HUES64 (cell line): Measurements from ENCODE around the gene FKBP8.

ENCODE experiments used
- H3K27ac ChIP-seq: 2 replicates; pipeline ENCODE4 v1.7.0; 2013; ENCODE audit warnings: low read depth, low read length, inconsistent platforms
- H3K27me3 ChIP-seq: 2 replicates; pipeline ENCODE4 v1.6.1; 2013; ENCODE audit warnings: mild to moderate bottlenecking, low read length; ENCODE audit not compliant: insufficient read depth
- H3K36me3 ChIP-seq: 2 replicates; pipeline ENCODE4 v1.6.1; 2013; ENCODE audit warnings: mild to moderate bottlenecking, low read length; ENCODE audit not compliant: insufficient read depth
- H3K4me1 ChIP-seq: 2 replicates; pipeline ENCODE4 v1.6.1; 2013; ENCODE audit warnings: mild to moderate bottlenecking, low read length, moderate library complexity; ENCODE audit not compliant: insufficient read depth
- H3K4me3 ChIP-seq: 2 replicates; pipeline ENCODE4 v1.5.1; 2013; ENCODE audit warnings: mild to moderate bottlenecking, low read length, moderate library complexity
- H3K9ac ChIP-seq: 2 replicates; pipeline ENCODE4 v1.6.1; 2013; ENCODE audit warnings: mild to moderate bottlenecking, low read depth, low read length
- H3K9me3 ChIP-seq: 2 replicates; pipeline ENCODE4 v1.6.1; 2013; ENCODE audit warnings: low read depth, low read length; ENCODE audit not compliant: insufficient read depth
- WGBS: fragments of 150-250, 120-280 bp; methylation state at CpG from one replicate; pipeline ENCODE4 v1.1.7; 2013; ENCODE audit warnings: missing lambda C conversion rate; 5-methylcytosine and 5-hydroxymethylcytosine counted together

FKBP8 gene

GRCh38 chr19:18506101-18506930 lies 37.1 kb downstream of the FKBP8 start:
- Histone ChIP-seq H3K27me3 (no peaks in the 10 kb centered on the region), H3K4me3 (no peak overlapping the region), H3K36me3 (no peaks in the 10 kb centered on the region), H3K9ac (no peak overlapping the region; the same call in 1 of the 2 replicates), H3K9me3 (no peaks in the 10 kb centered on the region), H3K27ac (no peak overlapping the region), H3K4me1 (no peaks in the 10 kb centered on the region)
- 88% methylated on average over 19 of the region's 19 CpGs for WGBS

DNA sequence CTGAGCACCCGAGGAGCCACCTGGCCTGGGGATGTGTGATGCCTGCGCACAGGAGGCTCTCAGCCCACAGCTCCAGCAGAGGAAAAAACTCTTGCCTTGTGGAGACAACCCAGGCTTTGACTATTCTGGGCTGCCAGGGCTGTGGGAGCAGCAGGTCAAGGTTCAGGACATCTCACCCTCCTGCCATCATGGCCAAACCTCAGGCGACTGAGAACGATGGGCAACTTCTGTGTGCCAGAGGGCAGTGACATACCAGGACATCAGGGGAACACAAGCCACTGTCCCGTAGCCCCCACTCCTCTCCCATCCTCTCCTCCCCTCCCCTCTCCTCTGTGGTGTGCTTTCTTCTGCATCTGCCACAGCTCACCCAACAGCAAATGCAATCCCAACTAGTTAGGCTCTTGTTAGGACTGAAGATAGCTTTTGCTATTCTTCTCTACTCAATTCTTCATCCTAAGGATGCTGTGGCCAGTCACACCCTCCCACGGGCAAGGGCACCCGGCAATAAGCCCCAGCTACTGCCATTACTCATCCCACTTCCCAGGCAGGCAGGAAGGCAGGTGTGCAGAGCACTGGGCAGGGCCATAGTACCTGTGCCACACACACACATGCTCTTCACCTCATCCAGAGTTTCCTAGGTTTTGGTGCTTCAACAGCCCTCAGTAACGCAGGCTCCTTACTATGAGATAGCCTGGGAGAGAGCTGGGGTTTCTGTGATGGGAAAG lies 38.3 kb downstream of the FKBP8 start:
- H3K27ac ChIP-seq, result no peak overlapping the region
- H3K9ac ChIP-seq, result no peak overlapping the region
- WGBS, result 90% methylated on average over 8 of the region's 8 CpGs
- no peaks in the 10 kb centered on the region for H3K4me1 ChIP-seq
- H3K4me3 ChIP-seq, result no peak overlapping the region
- no peaks in the 10 kb centered on the region for H3K27me3 ChIP-seq
- H3K9me3 ChIP-seq, result no peaks in the 10 kb centered on the region
- H3K36me3 ChIP-seq, result no peaks in the 10 kb centered on the region

DNA sequence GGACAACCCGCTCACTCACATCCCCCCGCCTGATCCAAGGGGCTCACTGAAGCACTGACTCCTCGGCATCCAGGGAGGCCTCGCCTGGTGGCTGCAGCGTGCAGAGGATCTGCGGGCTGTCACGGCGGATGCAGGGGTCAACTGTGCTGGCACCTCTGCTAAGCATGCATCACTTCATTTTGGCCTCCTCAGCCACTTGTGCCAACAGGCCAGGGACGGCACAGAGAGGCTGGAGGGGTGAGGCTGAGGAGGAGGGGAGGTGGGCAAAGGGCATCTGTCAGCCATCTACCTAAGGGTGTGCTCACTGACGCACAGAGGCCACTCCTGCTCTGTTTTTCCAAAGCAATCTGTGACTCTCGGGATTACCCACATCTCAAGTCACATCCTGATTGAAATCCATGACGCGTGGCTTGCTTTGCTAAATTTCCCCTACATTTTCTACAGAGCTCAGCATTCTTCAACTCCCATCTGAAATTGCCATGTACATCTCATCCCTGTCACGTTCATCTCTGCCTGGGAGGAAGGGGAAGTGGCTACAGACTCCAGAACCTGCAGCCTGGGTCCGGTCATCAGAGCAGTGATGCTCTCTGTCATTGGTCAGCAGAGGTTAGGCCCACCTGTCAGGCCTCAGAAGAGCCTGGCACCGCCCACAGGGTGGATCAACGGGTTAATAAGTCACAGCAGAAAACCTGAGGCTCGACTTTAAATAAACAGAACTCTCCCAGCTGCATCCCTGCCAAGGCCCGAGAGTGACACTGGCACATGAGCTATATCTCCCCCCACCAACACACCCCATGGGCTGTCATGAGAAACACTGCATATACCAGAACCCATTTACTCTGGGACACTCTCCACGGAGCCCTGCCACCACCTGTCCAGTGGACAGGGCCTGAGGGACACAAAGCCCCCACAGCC lies 39.1 kb downstream of the FKBP8 start:
- Histone ChIP-seq H3K9ac (no peak overlapping the region), H3K27ac (no peak overlapping the region)
- 86% methylated on average over 20 of the region's 20 CpGs for WGBS

GRCh38 chr19:18503337-18503970 lies 39.9 kb downstream of the FKBP8 start:
- H3K4me3 ChIP-seq, result no peak overlapping the region
- H3K36me3 ChIP-seq, result no peaks in the 10 kb centered on the region
- no peak overlapping the region for H3K27ac ChIP-seq
- no peaks in the 10 kb centered on the region for H3K9me3 ChIP-seq
- no peaks in the 10 kb centered on the region for H3K4me1 ChIP-seq
- no peak overlapping the region for H3K9ac ChIP-seq
- 89% methylated on average over 15 of the region's 15 CpGs for WGBS
- no peaks in the 10 kb centered on the region for H3K27me3 ChIP-seq

More for the DNA sequence above, 39.1 kb downstream of the FKBP8 start:
- no peaks in the 10 kb centered on the region for H3K27me3 ChIP-seq
- no peaks in the 10 kb centered on the region for H3K4me1 ChIP-seq
- no peak overlapping the region for H3K4me3 ChIP-seq
- no peaks in the 10 kb centered on the region for H3K36me3 ChIP-seq
- H3K9me3 ChIP-seq, result no peaks in the 10 kb centered on the region

DNA sequence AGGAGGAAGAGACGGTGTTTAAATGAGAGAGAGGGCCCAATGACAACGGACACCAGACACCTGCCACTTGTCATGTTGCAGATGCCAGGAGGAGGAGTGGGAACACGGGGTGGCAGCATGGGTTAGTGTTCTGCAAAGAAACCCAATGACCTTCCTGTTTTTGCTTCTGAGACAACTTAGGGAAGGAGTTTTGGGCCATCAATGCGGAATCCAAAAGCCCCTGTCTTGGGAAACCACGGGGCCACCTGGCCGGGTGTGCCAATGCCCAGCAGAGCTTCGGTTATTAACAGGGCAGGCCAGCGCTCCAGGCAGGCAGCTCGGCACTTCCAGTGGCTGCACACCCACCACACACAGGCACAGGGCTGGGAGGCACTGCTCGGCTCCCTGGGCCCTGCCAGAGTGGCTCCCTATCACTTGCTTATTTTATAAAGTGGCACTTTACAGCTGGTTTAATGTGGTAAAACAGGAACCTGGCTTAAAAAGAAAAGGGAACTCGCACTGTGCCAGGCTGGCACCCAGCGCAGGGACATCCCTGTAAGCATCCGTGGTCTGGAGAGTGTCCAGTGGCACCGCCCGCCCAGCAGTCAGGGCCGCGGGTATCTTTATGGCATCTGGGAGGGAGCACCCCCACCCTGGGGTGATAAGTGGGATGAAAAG lies 40.6 kb downstream of the FKBP8 start:
- Histone ChIP-seq H3K9me3 (no peaks in the 10 kb centered on the region), H3K27ac (no peak overlapping the region), H3K27me3 (no peaks in the 10 kb centered on the region), H3K9ac (no peak overlapping the region), H3K4me1 (no peaks in the 10 kb centered on the region), H3K4me3 (no peak overlapping the region), H3K36me3 (no peaks in the 10 kb centered on the region)
- 94% methylated on average over 17 of the region's 17 CpGs for WGBS

DNA sequence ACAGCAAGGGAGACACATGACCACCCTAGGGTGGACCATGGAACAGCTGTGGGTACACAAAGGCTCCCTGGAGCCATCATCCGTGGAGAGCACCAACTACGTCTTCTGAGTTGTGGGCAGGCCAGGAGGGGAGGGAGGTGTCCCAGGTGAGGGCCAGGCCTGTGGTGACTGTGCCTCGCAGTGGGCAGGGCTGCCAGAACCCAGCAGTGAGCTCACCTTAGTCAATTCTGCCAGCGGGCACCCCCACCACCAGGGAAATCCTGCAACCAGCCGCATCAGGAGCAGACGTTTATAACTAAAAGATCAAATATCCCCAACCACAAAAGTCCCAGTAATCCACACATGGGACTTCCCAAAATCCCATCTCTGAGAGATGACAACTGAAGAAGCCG lies 41.1 kb downstream of the FKBP8 start:
- Histone ChIP-seq H3K4me3 (no peak overlapping the region), H3K4me1 (no peaks in the 10 kb centered on the region), H3K27ac (no peak overlapping the region), H3K9me3 (no peaks in the 10 kb centered on the region), H3K36me3 (no peaks in the 10 kb centered on the region), H3K9ac (no peak overlapping the region), H3K27me3 (no peaks in the 10 kb centered on the region)
- WGBS, result 90% methylated on average over 7 of the region's 7 CpGs

DNA sequence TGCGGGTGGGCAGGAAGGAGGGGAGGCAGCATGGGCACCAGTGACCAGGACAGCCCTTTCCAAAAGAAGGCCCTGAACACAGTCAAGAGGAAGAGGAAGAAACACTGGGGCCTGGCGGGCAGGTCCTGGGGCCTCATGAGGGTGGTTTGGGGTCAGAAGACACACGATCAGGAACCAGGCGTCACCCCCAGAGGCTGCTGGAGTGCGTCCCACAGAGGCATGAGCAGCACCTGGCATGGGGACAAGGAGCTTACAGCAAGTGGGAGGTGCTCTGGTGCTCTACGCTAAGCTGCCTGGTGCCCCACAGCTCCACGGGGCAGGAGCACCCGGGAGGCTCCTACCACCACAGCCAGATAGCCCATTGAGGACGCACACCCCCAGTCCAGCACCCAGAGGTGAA lies 41.5 kb downstream of the FKBP8 start:
- no peaks in the 10 kb centered on the region for H3K4me1 ChIP-seq

GRCh38 chr19:18501351-18501750 lies 42.0 kb downstream of the FKBP8 start:
- no peaks in the 10 kb centered on the region for H3K9me3 ChIP-seq
- no peak overlapping the region for H3K27ac ChIP-seq
- H3K4me1 ChIP-seq, result no peaks in the 10 kb centered on the region
- H3K4me3 ChIP-seq, result no peak overlapping the region
- no peak overlapping the region for H3K9ac ChIP-seq
- 92% methylated on average over 13 of the region's 13 CpGs for WGBS
- H3K36me3 ChIP-seq, result no peaks in the 10 kb centered on the region
- no peaks in the 10 kb centered on the region for H3K27me3 ChIP-seq

More for the DNA sequence above, 41.5 kb downstream of the FKBP8 start:
- Histone ChIP-seq H3K9me3 (no peaks in the 10 kb centered on the region), H3K27me3 (no peaks in the 10 kb centered on the region), H3K27ac (no peak overlapping the region), H3K36me3 (no peaks in the 10 kb centered on the region), H3K9ac (no peak overlapping the region), H3K4me3 (no peak overlapping the region)
- 90% methylated on average over 9 of the region's 9 CpGs for WGBS

DNA sequence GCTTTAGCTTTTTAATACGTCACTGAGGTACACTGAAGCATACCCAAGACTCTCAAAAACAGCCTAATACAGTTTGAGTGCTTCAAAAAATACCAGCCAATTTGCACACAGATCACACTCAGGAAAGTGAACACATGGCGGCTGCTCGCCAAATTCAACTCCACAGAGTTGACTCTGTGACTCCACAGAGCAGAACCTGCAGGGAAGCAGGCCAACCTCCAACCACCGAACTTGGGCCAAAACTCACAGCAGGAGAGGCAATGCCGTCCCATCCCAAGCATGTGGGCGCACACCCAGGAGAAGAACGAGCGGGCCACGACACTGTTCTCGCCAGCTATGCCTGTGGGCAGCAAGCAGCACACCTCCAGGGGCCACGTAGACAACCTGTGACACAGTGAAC lies 42.6 kb downstream of the FKBP8 start:
- H3K9ac ChIP-seq, result no peak overlapping the region
- H3K27me3 ChIP-seq, result no peaks in the 10 kb centered on the region

GRCh38 chr19:18500376-18500775 lies 43.0 kb downstream of the FKBP8 start:
- H3K9me3 ChIP-seq, result no peaks in the 10 kb centered on the region
- H3K4me1 ChIP-seq, result 0 out of 2 replicates have a peak, but pooled peaks cover 3% of the 10 kb centered on the region
- H3K27me3 ChIP-seq, result no peaks in the 10 kb centered on the region
- H3K9ac ChIP-seq, result no peak overlapping the region
- no peak overlapping the region for H3K27ac ChIP-seq
- no peaks in the 10 kb centered on the region for H3K36me3 ChIP-seq
- no peak overlapping the region for H3K4me3 ChIP-seq
- WGBS, result 91% methylated on average over 7 of the region's 7 CpGs

More for the DNA sequence above, 42.6 kb downstream of the FKBP8 start:
- H3K4me3 ChIP-seq, result no peak overlapping the region
- H3K4me1 ChIP-seq, result no peaks in the 10 kb centered on the region
- no peaks in the 10 kb centered on the region for H3K9me3 ChIP-seq
- no peak overlapping the region for H3K27ac ChIP-seq
- H3K36me3 ChIP-seq, result no peaks in the 10 kb centered on the region
- 89% methylated on average over 11 of the region's 11 CpGs for WGBS
